ENCODE data around the gene GRIK4. TPM values are rescaled to one million over a fixed set of nuclear protein-coding genes. Genes with fewer than 3 reads are reported as not detected.
A peak's percentile ranks its signal among the peaks of the same experiment; 100 is the strongest.

The GRIK4 gene
- total and polyA plus RNA-seq, 2 donors (not counting 1 experiment from before 2014, with no cell fraction given) = 0.12 to 0.27 TPM

DNA sequence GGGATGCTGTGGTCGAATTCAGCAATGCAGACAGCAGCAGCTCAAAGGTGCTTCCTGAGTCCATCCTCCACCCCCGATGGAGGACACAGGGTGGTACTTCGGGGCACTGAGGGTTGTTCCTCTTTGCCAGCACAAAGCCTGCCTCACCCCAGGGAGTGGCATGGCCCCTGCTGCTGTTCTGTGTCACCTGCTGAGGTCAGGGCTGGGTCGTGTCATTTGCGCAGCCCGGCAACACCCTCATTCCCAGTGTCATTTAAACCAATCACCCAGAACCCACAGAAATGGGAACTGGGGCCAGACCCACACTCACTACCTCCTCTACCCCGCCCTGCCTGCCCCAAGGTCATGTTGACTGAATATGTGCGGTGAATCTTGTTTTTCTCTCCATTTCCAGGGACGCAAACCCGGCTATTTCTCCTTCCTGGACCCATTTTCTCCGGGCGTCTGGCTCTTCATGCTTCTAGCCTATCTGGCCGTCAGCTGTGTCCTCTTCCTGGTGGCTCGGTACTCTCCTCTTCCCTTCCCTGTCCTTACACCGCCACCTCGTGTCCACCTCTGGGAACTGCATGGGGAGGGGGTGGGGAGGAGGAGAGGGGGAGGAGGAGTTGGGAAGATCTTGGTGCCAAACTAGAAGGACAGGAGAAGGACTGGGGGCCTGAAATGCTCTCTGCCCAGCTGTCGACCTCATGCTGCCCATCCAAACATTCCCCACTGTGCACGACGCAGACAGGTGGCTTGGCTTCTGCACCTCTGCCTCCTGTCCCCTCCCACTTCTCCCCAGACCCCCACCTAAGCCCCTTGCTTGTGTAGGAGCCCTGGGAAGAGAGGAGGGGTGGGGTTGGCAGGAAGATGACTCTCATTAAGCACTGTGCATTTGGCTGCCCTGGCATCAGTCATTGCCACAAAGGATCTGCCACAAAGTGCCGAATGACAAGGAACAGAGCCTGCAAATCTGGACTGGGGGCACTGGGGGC lies 441.2 kb downstream of the GRIK4 start:
- Histone ChIP-seq H3K9ac (ENCODE audit: low read length) (peak overlapping the region; percentile 44), H3K79me2 (ENCODE audit: control insufficient read depth, insufficient read depth, low read length) (no peaks in the 10 kb centered on the region), H3K27me3 (replicated peaks in 1 of 4; ENCODE audit: control extremely low read depth in 1 of 4, control insufficient read depth in 3 of 4, insufficient read depth in 4 of 4, low read length in 3 of 4) (peaks cover 0 to 25% (median 3%) of the 10 kb centered on the region in 4 experiments), H3K4me1 (ENCODE audit: control insufficient read depth in 2 of 2, insufficient read depth in 2 of 2, low read length in 2 of 2) (peaks cover 5 to 18% of the 10 kb centered on the region in 2 donors), H3K4me2 (replicated peaks; ENCODE audit: low read depth, low read length, poor library complexity, severe bottlenecking) (peak overlapping the region; percentile 66), H3K9me3 (ENCODE audit: control extremely low read depth in 1 of 3, control insufficient read depth in 2 of 3, insufficient read depth in 1 of 3, low read length in 2 of 3) (no peaks in the 10 kb centered on the region), H3K4me3 (ENCODE audit: control extremely low read depth in 1 of 5, extremely low read depth in 1 of 5, insufficient read depth in 1 of 5, low read depth in 2 of 5, low read length in 4 of 5) (peak overlapping the region in 3 of 5 experiments; percentile 31 to 46 (median 32)), H4K20me1 (ENCODE audit: control insufficient read depth, insufficient read depth, low read length, poor library complexity, severe bottlenecking) (no peaks in the 10 kb centered on the region), H3K27ac (ENCODE audit: low read length in 2 of 2) (no peak overlapping the region), H2AFZ (ENCODE audit: insufficient read depth, low read depth, low read length, poor library complexity, severe bottlenecking) (peak overlapping the region; percentile 63), H3K36me3 (replicated peaks in 1 of 2; ENCODE audit: control extremely low read depth in 1 of 2, control insufficient read depth in 1 of 2, extremely low read depth in 1 of 2, insufficient read depth in 2 of 2, low read length in 1 of 2) (no peaks in the 10 kb centered on the region)
- peak overlapping the region; percentile 32 for H3K27ac Mint-ChIP-seq
- WGBS (ENCODE audit: insufficient coverage) = 14% methylated on average over 11 of the region's 20 CpGs
- POLR2A ChIA-PET = no interaction called here
- intact Hi-C loops (cut with micrococcal nuclease) = no loop called here
- CTCF ChIA-PET = interaction anchor here (0.8 to 1.2 kb wide), 3 partner anchors 124 to 444 kb away, joined by 3 to 5 read pairs (median 3); partner anchors contain the start of gene GRIK4
- H3K4me1 Mint-ChIP-seq = peaks cover 14% of the 10 kb centered on the region
- H3K27me3 Mint-ChIP-seq = peaks cover 34% of the 10 kb centered on the region
- no peaks in the 10 kb centered on the region for H3K9me3 Mint-ChIP-seq (ENCODE audit: insufficient read depth)
- peak; percentile 71 for ATAC-seq (ENCODE audit: low read depth)
- no peak for TF ChIP-seq EZH2 (IDR thresholded peaks at IDR 0.05; ENCODE audit: borderline replicate concordance, insufficient read depth, low read depth, low read length, poor library complexity, severe bottlenecking)
- TF ChIP-seq, protein P1, sequence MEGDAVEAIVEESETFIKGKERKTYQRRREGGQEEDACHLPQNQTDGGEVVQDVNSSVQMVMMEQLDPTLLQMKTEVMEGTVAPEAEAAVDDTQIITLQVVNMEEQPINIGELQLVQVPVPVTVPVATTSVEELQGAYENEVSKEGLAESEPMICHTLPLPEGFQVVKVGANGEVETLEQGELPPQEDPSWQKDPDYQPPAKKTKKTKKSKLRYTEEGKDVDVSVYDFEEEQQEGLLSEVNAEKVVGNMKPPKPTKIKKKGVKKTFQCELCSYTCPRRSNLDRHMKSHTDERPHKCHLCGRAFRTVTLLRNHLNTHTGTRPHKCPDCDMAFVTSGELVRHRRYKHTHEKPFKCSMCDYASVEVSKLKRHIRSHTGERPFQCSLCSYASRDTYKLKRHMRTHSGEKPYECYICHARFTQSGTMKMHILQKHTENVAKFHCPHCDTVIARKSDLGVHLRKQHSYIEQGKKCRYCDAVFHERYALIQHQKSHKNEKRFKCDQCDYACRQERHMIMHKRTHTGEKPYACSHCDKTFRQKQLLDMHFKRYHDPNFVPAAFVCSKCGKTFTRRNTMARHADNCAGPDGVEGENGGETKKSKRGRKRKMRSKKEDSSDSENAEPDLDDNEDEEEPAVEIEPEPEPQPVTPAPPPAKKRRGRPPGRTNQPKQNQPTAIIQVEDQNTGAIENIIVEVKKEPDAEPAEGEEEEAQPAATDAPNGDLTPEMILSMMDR (IDR thresholded peaks at IDR 0.05) = peak; percentile 43
- H3K4me3 Mint-ChIP-seq = peak overlapping the region; percentile 52
- peak; percentile 67 for DNase-seq

DNA sequence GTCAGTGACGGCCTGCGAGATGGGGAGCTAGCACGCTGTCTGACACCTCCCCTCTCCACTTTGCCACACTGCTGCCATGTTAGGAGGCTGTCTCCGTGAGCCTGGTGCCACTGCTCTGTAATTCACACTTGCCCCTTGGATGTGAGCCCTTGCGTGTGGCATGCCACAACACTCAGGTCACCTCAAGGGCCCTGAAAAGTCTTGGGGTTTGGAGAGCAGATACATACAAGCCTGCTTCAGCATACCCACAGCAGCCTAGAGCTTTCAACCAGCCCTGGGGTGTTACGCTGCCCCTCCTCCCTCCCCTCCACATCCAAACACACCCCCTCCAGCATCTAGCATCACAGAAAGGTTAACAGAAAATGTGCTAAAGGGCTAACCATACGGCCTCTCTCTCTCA lies 442.8 kb downstream of the GRIK4 start:
- Mint-ChIP-seq H3K4me3 (no peak overlapping the region), H3K27me3 (peaks cover 19% of the 10 kb centered on the region), H3K27ac (no peak overlapping the region), H3K9me3 (ENCODE audit: insufficient read depth) (no peaks in the 10 kb centered on the region), H3K4me1 (peaks cover 14% of the 10 kb centered on the region)
- H3K4me2 ChIP-seq (replicated peaks; ENCODE audit: low read depth, low read length, poor library complexity, severe bottlenecking) = no peak overlapping the region
- TF ChIP-seq, protein P1 (IDR thresholded peaks at IDR 0.05) = no peak
- TF ChIP-seq EZH2 (IDR thresholded peaks at IDR 0.05; ENCODE audit: borderline replicate concordance, insufficient read depth, low read depth, low read length, poor library complexity, severe bottlenecking) = no peak
- no peak overlapping the region for H3K9ac ChIP-seq (ENCODE audit: low read length)
- H3K79me2 ChIP-seq (ENCODE audit: control insufficient read depth, insufficient read depth, low read length) = no peaks in the 10 kb centered on the region
- H3K36me3 ChIP-seq (replicated peaks in 1 of 2; ENCODE audit: control extremely low read depth in 1 of 2, control insufficient read depth in 1 of 2, extremely low read depth in 1 of 2, insufficient read depth in 2 of 2, low read length in 1 of 2) = no peaks in the 10 kb centered on the region
- ATAC-seq (ENCODE audit: low read depth) = no peak
- CTCF ChIA-PET = no interaction called here
- no peak overlapping the region for H3K4me3 ChIP-seq (ENCODE audit: control extremely low read depth in 1 of 5, extremely low read depth in 1 of 5, insufficient read depth in 1 of 5, low read depth in 2 of 5, low read length in 4 of 5)
- DNase-seq = no peak
- peaks cover 0 to 11% (median 0%) of the 10 kb centered on the region in 4 experiments for H3K27me3 ChIP-seq (replicated peaks in 1 of 4; ENCODE audit: control extremely low read depth in 1 of 4, control insufficient read depth in 3 of 4, insufficient read depth in 4 of 4, low read length in 3 of 4)
- no peak overlapping the region for H2AFZ ChIP-seq (ENCODE audit: insufficient read depth, low read depth, low read length, poor library complexity, severe bottlenecking)
- H3K9me3 ChIP-seq (ENCODE audit: control extremely low read depth in 1 of 3, control insufficient read depth in 2 of 3, insufficient read depth in 1 of 3, low read length in 2 of 3) = no peaks in the 10 kb centered on the region
- peaks cover 5 to 18% of the 10 kb centered on the region in 2 donors for H3K4me1 ChIP-seq (ENCODE audit: control insufficient read depth in 2 of 2, insufficient read depth in 2 of 2, low read length in 2 of 2)
- no peaks in the 10 kb centered on the region for H4K20me1 ChIP-seq (ENCODE audit: control insufficient read depth, insufficient read depth, low read length, poor library complexity, severe bottlenecking)
- WGBS (ENCODE audit: insufficient coverage) = 93% methylated on average over 5 of the region's 7 CpGs
- H3K27ac ChIP-seq (ENCODE audit: low read length in 2 of 2) = no peak overlapping the region
- intact Hi-C loops (cut with micrococcal nuclease) = no loop called here
- POLR2A ChIA-PET = no interaction called here
